HG03342 (cell line): ENCODE data around the gene OR2A12.
"Not testable (repeated sequence)": the region's sequence is repeated elsewhere in the genome, so short reads cannot be mapped to it uniquely, and the experiment has no call there.

Source experiments
- ATAC-seq: cut with Tn5 transposase; IDR thresholded peaks from one replicate; pipeline ENCODE4 v1.9.1; 2021; ENCODE audit warnings: mild to moderate bottlenecking, moderate library complexity; ENCODE audit not compliant: unreplicated experiment

OR2A12 gene, protein sequence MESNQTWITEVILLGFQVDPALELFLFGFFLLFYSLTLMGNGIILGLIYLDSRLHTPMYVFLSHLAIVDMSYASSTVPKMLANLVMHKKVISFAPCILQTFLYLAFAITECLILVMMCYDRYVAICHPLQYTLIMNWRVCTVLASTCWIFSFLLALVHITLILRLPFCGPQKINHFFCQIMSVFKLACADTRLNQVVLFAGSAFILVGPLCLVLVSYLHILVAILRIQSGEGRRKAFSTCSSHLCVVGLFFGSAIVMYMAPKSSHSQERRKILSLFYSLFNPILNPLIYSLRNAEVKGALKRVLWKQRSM

GRCh38 chr7:144085978-144086377 lies at the start of gene OR2A12:
Gene OR2A12, plus strand, starts transcription at chr7:144086278. Its CDS starts 8,830 bp downstream, at chr7:144095108.
- ATAC-seq: no peak

DNA sequence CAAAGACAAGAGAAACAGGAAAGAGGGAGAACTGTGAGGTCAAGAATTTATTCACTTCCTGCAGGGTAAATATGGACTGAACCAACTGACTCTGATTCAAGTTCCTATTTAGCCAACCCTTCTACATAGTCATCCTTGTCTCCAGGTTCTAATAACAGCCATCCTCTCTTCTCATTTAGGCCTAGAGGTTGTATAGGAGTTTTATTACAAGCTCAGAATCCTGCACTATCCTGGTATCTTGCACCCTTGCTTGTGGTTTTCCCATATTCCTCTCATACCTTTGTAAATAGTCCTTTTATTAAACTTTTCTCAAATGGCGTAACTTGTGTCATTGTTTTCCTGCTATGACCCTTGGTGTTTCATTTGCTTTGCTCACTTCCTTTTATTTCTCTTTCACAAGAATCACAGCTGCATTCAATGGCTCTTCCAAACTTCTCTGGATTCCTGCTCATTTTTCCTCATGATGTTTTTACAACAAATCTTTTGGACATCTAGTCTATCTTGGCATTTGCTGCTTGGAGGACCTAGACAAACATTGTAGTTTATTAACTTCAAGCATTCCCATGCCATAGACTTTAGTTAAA lies 49.7 kb upstream of the OR2A12 start:
- ATAC-seq: no peak

- ATAC-seq: no peak
Measured at GRCh38 chr7:144037414-144038035, 48.6 kb upstream of the OR2A12 start.

- ATAC-seq: no peak
Measured at GRCh38 chr7:144038887-144039286, 47.2 kb upstream of the OR2A12 start.

GRCh38 chr7:144048648-144049047 lies 37.4 kb upstream of the OR2A12 start, which contains the start of gene OR2A5:
Gene OR2A5, plus strand, starts transcription at chr7:144048948. Its CDS starts 1,454 bp downstream, at chr7:144050402.
- ATAC-seq: no peak

GRCh38 chr7:144049491-144049890 lies 36.6 kb upstream of the OR2A12 start:
- ATAC-seq: no peak

DNA sequence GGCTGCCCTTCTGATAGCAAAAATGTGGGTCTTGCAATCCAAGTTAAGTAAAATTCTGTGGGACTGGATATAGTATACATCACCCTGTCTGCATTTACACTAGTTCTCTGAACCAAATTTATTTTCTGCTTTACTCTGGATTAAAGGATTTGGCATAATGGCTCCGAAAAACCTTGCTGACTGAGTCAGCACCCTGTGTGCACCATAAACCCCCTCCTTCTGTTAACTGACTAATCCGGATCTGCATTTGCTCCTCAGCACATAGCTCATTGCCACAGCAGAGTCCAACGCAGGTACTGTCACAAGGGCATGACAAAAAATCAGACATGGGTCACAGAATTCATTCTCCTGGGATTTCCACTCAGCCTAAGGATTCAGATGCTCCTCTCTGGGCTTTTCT lies 36.0 kb upstream of the OR2A12 start:
- no peak for ATAC-seq

GRCh38 chr7:144050884-144051283 lies 35.2 kb upstream of the OR2A12 start:
- not testable (repeated sequence) for ATAC-seq

- ATAC-seq: no peak
Measured at GRCh38 chr7:144057954-144058353, 28.1 kb upstream of the OR2A12 start.

DNA sequence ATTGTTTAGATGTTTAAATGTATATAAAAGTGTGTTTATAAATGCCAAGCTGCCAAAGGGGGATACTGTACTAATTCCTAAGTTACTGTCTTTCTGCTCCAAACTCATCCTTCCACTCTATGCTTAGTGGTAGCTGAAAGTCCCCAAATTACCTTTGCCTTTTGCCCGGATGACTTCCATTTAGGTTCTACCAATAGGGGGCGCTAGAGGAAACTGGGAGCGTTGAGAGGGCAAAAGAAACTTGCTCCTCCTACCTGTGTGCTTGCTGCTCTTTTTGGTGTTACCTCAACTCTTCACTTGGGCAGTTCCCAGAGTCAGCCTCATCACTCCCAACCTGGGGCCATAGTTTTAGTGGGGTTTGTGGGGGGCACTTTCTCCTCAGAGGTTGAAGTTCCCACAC lies 22.4 kb upstream of the OR2A12 start:
- no peak for ATAC-seq

DNA sequence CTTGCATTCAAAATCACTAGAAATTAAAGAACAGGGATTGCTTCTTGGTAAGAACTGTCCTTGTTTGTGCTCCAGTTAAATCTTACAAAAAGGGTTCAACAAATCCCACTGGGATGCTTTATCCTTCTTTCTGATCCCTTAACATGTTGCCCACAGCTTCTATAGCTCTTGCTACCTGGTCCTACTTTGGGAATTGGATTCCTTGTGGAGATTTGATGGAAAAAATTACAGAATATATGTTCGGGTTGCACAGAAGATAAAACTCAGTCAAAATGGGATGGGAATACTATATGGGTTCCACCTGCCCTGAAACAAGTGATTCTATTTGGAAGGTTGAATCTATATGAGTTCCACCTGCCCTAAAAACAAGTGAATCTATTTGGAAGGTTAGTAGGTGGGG lies 16.6 kb upstream of the OR2A12 start, which contains the start of gene OR2A25:
TSS of gene OR2A25 (plus strand) at position 301 of the 400 bp plus-strand sequence. CDS start 4,409 bp downstream, outside the sequence.
- no peak for ATAC-seq

DNA sequence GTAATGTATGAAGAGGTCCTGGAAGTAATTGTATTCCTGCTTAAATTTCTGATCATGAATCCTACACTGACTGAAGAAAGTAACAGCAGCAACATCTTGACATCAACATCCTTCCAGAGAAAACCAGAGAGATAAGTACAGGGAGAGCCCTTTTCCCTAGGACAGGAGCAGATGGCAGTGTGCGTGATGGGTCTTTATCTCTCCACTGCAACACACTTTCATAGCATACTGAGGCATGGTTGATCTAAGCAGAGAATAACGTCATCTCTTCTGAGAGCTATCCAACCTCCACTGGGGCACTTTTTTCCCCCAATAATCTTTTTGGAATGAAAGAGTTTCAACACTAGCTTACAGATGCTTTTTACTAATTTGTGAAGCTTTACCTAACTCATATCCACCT lies 16.1 kb upstream of the OR2A12 start:
- ATAC-seq: no peak

DNA sequence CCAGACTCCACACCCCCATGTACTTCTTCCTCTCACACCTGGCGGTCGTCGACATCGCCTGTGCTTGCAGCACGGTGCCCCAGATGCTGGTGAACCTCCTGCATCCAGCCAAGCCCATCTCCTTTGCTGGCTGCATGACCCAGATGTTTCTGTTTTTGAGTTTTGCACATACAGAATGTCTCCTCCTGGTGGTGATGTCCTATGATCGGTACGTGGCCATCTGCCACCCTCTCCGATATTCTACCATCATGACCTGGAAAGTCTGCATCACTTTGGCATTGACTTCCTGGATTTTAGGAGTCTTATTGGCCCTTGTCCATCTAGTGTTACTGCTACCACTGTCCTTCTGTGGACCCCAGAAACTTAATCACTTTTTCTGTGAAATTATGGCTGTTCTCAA lies 11.7 kb upstream of the OR2A12 start:
- ATAC-seq: no peak

DNA sequence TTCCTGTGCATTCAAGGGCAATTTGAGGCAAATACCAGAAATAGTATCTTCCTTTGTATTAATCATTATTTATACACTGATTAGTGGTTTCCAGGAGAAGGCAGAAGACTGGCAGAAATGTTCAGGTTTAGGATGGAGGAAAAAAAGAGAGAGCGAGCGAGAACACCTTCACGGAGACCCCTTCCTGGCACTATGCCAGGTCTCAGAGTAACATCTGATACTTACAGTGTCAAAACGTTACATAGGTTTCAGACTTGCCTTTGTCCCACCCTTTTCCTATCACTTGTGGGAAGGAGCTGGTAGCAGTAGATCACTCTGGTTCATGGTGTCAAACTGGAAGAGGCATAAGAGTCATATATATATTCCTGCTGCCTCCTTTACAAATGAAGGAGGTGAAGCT lies 652 bp downstream of the OR2A12 start:
- no peak for ATAC-seq

DNA sequence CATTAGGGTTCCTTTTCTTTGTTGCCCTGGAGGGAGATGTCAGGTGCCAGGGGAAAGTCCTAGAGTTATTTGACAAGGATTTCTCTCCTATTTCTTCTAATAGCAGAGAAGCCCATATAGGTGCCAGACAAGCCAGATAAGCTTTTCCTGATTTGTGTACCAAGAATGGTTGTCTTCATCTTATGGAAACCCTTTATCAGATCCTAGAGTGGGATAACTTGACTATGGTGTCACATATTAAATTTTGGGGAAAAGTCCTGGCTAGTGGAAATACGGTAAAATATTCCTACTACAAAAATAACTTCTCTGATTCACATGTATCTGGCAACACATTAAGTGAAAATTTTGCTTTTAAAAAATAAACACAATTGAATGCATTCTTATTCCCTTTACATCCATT lies 1.2 kb downstream of the OR2A12 start:
- ATAC-seq: no peak

GRCh38 chr7:144090667-144091066 lies 4.6 kb downstream of the OR2A12 start:
- ATAC-seq: no peak

- no peak for ATAC-seq
Measured at GRCh38 chr7:144098776-144099175, 12.7 kb downstream of the OR2A12 start.

DNA sequence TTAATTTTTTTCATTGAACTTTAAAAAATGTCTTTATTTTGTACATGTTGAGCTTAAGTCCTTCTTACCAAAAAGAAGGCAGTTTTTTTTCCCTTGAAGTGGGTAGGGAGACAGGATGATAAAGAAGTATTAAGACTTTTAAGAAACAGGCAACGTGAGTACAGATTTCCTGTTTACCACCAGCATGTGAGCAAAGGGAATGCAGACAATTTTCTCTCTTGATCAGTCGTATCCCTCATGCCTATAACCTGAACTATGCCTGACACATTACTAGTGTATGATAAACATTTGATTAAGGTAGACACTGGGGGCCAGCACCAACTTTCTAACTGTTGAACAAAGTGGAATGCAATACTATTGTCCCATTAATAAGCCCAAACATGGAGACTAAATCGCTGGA lies 14.5 kb downstream of the OR2A12 start:
- no peak for ATAC-seq

DNA sequence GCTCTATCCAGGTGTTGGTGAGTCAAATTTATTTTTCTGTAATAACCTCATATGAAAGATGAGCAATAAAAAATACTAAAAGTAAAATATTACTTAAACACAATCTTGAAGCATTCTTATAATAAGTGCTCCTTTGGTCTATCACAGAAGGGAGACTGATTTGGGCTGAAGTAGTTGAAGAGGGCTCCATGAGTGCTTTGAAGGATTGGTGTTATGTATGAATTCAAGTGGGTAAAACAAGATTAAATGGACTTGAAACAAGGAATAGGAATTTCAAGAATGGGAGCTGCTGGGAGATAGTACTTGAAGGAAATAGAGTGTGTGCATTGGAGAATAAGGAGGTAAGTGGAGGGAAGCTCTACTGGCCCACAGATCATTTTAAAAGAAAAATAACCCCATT lies 16.0 kb downstream of the OR2A12 start:
- no peak for ATAC-seq

DNA sequence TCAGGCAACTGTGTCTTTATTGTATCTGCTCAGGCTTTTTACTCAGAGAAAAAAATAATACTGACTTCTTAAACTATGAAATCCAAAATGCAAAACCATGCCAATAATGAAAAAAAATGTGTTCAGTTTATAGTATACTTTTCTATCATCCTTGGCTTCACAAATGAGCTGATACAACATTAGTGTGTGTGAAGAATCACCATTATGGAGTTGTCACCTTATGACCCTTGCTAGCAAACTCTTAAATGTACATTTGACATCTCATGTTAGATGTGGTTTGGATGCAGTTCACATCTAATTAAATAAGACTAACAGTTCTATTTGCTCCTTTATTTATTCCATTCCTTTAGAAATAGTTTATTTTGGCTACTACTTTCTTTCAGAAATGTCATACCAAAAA lies 19.1 kb downstream of the OR2A12 start:
- ATAC-seq: no peak

DNA sequence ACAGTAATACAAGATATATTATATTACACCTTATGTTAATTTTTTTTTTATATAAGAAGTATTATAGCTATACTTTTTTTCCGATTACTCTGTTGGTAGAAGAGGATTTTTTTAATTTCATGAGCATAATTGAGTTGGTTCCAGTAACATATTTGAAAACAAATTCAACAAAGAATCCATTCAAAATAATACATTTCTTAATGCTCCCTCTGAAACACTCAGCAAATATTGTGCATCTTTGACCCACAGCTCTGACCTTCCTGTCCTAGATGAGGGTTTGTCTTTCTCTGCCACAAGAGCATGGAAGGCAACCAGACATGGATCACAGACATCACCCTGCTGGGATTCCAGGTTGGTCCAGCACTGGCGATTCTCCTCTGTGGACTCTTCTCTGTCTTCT lies 23.2 kb downstream of the OR2A12 start, which contains the start of gene OR2A2:
TSS of gene OR2A2 (plus strand) at position 301 of the 400 bp plus-strand sequence. CDS start at position 301, 0 bp downstream.
- ATAC-seq: no peak

DNA sequence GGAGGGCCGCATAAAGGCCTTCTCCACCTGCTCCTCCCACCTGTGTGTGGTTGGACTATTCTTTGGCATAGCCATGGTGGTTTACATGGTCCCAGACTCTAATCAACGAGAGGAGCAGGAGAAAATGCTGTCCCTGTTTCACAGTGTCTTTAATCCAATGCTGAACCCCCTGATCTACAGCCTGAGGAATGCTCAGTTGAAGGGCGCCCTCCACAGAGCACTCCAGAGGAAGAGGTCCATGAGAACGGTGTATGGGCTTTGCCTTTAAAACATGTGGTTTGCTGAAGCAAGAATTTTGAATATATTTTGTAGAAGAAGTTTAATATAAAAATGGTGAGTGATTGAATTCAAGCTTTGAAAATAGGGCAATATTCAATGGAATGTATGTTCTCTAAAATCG lies 24.2 kb downstream of the OR2A12 start:
- no peak for ATAC-seq
